Measurements from ENCODE around the gene RNF111.

DNA sequence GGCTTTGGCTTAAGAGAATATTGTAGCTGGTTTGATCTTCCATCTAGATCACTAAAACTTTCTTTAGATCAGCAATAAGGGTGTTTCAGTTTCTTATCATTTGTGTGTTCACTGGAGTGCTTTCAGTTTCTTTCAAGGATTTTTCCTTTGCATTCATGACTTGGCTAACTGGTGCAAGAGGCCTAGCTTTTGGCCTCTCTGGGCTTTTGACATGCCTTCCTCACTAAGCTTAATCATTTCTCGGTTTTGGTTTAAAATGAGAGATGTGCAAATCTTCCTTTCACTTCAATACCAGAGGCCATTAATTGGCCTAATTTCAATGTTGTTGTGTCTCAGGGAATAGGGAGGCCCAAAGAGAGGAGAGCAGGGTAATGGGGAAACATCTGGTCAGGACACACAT is 87.1 kb downstream of the RNF111 start:
- TF ChIP-seq, protein P1, sequence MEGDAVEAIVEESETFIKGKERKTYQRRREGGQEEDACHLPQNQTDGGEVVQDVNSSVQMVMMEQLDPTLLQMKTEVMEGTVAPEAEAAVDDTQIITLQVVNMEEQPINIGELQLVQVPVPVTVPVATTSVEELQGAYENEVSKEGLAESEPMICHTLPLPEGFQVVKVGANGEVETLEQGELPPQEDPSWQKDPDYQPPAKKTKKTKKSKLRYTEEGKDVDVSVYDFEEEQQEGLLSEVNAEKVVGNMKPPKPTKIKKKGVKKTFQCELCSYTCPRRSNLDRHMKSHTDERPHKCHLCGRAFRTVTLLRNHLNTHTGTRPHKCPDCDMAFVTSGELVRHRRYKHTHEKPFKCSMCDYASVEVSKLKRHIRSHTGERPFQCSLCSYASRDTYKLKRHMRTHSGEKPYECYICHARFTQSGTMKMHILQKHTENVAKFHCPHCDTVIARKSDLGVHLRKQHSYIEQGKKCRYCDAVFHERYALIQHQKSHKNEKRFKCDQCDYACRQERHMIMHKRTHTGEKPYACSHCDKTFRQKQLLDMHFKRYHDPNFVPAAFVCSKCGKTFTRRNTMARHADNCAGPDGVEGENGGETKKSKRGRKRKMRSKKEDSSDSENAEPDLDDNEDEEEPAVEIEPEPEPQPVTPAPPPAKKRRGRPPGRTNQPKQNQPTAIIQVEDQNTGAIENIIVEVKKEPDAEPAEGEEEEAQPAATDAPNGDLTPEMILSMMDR (optimal IDR thresholded peaks at IDR 0.05 in 1 of 3, IDR thresholded peaks at IDR 0.05 in 1 of 3, conservative IDR thresholded peaks at IDR 0.05 in 1 of 3; ENCODE audit: extremely low read depth in 1 of 3, insufficient read depth in 2 of 3, low read length in 3 of 3), result no peak
- TF ChIP-seq EZH2 (IDR thresholded peaks at IDR 0.05; ENCODE audit: low read length), result no peak
